SU-DHL-6 (cell line): ENCODE results near the gene ADGRF3.

Experiments used
- EZH2phosphoT487 ChIP-seq: fragments of 200-600 bp; sonication (generic), shearing (Covaris generic); conservative IDR thresholded peaks from 2 replicates; pipeline ENCODE4 v1.6.1; 2018; ENCODE audit warnings: mild to moderate bottlenecking, antibody characterized with exemption, low read length, moderate library complexity, mixed read lengths
- TF ChIP-seq, protein P1 (sequence below): fragments of 200-600 bp; sonication (generic); IDR thresholded peaks from one replicate; pipeline ENCODE4 v1.5.1; 2017; ENCODE audit warnings: antibody characterized with exemption, mild to moderate bottlenecking, low read length, moderate library complexity; ENCODE audit not compliant: insufficient read depth, poor library complexity, severe bottlenecking

DNA sequence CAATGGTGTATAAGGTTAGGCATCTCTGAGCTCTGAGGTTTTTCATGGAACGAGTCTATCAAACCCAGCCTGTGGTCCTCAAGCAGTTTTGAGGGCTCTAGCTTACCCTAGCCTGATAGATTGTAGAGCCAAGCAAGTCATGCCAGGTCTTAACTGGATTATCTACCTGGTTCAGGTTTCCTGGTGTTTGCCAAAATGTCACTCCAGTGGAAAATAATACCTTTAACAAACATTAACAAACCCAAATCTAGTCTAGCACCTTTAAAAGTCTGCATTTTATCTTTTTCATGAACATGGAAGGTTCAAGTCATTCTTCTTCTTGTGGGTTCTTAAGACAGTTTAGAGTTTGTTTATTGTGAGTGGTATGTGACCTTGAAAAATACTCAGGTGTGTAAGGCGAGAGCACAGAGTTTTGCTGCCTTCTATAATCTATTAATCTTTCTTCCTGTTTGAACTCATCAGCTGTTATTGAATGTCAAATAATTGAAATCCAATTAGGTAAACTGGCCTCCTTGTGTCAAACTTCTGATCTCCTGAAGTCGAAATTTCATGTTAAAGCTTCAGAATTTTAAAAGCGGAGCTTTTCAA, 13.4 kb upstream of the ADGRF3 start:
- TF ChIP-seq, protein P1, sequence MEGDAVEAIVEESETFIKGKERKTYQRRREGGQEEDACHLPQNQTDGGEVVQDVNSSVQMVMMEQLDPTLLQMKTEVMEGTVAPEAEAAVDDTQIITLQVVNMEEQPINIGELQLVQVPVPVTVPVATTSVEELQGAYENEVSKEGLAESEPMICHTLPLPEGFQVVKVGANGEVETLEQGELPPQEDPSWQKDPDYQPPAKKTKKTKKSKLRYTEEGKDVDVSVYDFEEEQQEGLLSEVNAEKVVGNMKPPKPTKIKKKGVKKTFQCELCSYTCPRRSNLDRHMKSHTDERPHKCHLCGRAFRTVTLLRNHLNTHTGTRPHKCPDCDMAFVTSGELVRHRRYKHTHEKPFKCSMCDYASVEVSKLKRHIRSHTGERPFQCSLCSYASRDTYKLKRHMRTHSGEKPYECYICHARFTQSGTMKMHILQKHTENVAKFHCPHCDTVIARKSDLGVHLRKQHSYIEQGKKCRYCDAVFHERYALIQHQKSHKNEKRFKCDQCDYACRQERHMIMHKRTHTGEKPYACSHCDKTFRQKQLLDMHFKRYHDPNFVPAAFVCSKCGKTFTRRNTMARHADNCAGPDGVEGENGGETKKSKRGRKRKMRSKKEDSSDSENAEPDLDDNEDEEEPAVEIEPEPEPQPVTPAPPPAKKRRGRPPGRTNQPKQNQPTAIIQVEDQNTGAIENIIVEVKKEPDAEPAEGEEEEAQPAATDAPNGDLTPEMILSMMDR, result no peak
- no peak for TF ChIP-seq EZH2phosphoT487
